AG09319 (cell line): Measurements from ENCODE around the gene SYCE3.
"Not testable (repeated sequence)": the region's sequence is repeated elsewhere in the genome, so short reads cannot be mapped to it uniquely, and the experiment has no call there.

Experiments
- DNase-seq: peaks from one replicate; pipeline ENCODE4 v3.0.0-alpha.2; 2010; ENCODE audit warnings: low read depth; ENCODE audit errors: extremely low read depth
- CTCF ChIP-seq: IDR thresholded peaks from 2 replicates; pipeline ENCODE4 v1.5.1; 2011; ENCODE audit warnings: low read depth, mild to moderate bottlenecking, inconsistent platforms, low read length, moderate library complexity

SYCE3 gene

GRCh38 chr22:50523458-50523805 lies 39.3 kb downstream of the SYCE3 start:
- no peak for TF ChIP-seq CTCF
- no peak for DNase-seq

- no peak for DNase-seq
- no peak for TF ChIP-seq CTCF
Measured at GRCh38 chr22:50522806-50523438, 39.8 kb downstream of the SYCE3 start.

GRCh38 chr22:50522208-50522805 lies 40.4 kb downstream of the SYCE3 start:
- TF ChIP-seq CTCF, result no peak
- no peak for DNase-seq

DNA sequence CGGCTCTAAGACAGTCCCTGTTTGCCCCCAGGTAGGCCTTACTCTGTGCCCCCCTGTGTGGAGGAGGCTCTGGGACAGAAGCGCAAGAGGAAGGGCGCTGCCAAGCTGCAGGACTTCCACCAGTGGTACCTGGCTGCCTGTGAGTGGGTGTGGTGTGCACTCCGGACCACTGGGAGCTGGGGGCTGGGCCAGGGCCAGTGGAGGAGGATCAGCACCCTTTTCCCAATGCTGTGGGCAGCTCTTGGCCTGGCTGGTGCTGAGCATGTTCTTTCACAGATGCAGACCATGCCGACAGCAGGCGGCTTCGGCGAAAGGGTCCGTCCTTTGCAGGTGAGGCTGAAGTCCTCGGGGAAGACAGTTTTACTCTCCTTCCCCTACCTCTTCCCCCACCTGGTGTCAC lies 41.0 kb downstream of the SYCE3 start:
- TF ChIP-seq CTCF, result no peak
- no peak for DNase-seq

DNA sequence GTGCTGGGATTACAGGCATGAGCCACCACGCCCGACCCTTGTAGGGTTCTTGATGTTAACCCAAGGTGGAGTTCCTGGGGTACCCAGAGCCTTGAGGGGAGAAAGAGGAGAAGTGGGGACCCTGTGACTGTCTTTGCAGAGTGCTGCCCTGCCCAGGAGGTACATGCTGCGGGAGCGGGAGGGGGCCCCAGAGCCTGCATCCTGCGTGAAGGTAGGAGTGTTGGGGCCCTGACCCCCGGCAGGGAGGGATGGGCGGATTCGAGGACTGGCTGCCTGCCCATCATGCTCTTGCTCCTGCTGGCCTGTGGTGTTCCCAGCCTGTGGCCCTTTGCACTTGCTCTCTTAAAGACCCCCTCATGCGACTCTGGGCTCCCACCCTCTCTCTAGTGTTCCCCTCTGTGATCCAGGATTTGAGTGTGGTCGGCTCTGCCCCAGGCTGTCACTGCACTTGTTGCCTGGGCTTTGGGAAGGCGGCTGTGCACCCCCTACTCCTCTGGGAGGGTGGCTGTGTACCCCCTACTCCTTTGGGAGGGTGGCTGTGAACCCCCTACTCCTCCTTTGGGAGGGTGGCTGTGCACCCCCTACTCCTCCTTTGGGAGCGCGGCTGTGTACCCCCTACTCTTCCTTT lies 41.8 kb downstream of the SYCE3 start:
- DNase-seq, result no peak

DNA sequence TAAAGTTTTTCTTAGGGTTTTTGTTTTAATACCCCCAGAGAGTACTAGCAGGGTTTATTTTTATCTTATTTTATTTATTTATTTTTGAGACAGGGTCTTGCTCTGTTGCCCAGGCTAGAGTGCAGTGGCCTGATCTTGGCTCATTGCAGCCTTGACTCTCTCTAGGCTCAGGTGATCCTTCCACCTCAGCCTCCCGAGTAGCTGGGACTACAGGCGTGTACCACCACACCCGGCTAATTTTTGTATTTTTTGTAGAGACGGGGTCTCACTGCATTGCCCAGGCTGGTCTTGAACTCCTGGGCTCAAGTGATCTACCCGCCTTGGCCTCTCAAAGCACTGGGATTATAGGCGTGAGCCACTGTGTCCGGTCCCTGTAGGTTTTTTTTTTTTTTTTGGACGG lies 42.5 kb downstream of the SYCE3 start:
- DNase-seq, result not testable (repeated sequence)

More for the DNA sequence above, 41.8 kb downstream of the SYCE3 start:
- TF ChIP-seq CTCF, result no peak

DNA sequence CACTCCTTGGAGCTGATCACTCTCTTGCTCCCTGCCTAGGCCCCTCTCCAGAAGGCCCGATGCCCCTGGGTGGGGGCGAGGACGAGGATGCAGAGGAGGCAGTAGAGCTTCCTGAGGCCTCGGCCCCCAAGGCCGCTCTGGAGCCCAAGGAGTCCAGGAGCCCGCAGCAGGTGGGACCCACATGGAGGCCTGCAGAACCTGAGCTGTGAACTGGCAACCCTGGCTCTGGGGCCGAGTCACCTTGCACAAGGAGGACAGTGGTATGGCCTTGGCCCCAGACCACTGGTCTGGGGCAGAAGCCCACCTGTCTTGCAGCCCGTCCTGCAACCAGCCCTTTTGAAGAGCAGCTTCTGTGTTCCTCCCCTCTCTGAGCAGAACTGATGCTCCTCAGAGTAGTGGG lies 43.6 kb downstream of the SYCE3 start:
- DNase-seq, result no peak
- no peak for TF ChIP-seq CTCF
